Epidermal melanocyte (primary cell): ENCODE results near the gene NPTN.
"Not testable (repeated sequence)": the region's sequence is repeated elsewhere in the genome, so short reads cannot be mapped to it uniquely, and the experiment has no call there.

ENCODE experiments used
- DNase-seq: peaks from one replicate; pipeline ENCODE4 v3.0.0; 2011; ENCODE audit warnings: low spot score; ENCODE audit not compliant: insufficient read length

Gene NPTN

GRCh38 chr15:73601451-73602445 is 31.4 kb downstream of the NPTN start:
- no peak for DNase-seq

- DNase-seq: no peak
Observed at GRCh38 chr15:73600413-73601335, 32.5 kb downstream of the NPTN start.

GRCh38 chr15:73599934-73600333 is 33.3 kb downstream of the NPTN start:
- no peak for DNase-seq

- no peak for DNase-seq
Observed at GRCh38 chr15:73598530-73599160, 34.5 kb downstream of the NPTN start.

- DNase-seq: no peak
Observed at GRCh38 chr15:73597036-73597638, 36.1 kb downstream of the NPTN start.

- no peak for DNase-seq
Observed at GRCh38 chr15:73596174-73596573, 37.0 kb downstream of the NPTN start.

- DNase-seq: no peak
Observed at GRCh38 chr15:73594109-73594508, 39.1 kb downstream of the NPTN start.

GRCh38 chr15:73593304-73594074 is 39.7 kb downstream of the NPTN start:
- DNase-seq: no peak

- DNase-seq: no peak
Observed at GRCh38 chr15:73590263-73590662, 42.9 kb downstream of the NPTN start.

GRCh38 chr15:73589766-73590165 is 43.4 kb downstream of the NPTN start:
- DNase-seq: no peak

- DNase-seq: no peak
Observed at GRCh38 chr15:73585871-73586654, 47.1 kb downstream of the NPTN start.

- no peak for DNase-seq
Observed at GRCh38 chr15:73584699-73585420, 48.3 kb downstream of the NPTN start.

- no peak for DNase-seq
Observed at GRCh38 chr15:73583544-73583943, 49.6 kb downstream of the NPTN start.

GRCh38 chr15:73582851-73583379 is 50.3 kb downstream of the NPTN start:
- DNase-seq: no peak

- no peak for DNase-seq
Observed at GRCh38 chr15:73578026-73578425, 55.2 kb downstream of the NPTN start.

- DNase-seq: not testable (repeated sequence)
Observed at GRCh38 chr15:73577593-73577992, 55.6 kb downstream of the NPTN start.

- DNase-seq: no peak
Observed at GRCh38 chr15:73575636-73576247, 57.4 kb downstream of the NPTN start.

GRCh38 chr15:73573572-73573971 is 59.6 kb downstream of the NPTN start:
- no peak for DNase-seq
